NCI-H146 treated with DMSO at 0.1 percent for 48 hours (cell line): ENCODE data around the gene NSUN5.
"Not testable (repeated sequence)": the region's sequence is repeated elsewhere in the genome, so short reads cannot be mapped to it uniquely, and the experiment has no call there.

Experiments
- DNase-seq: peaks from one replicate; lab custom pipeline; 2025; ENCODE audit not compliant: unreplicated experiment; lab: John Stamatoyannopoulos, UW

Gene NSUN5

GRCh38 chr7:73327449-73327848 is 18.8 kb upstream of the NSUN5 start:
- not testable (repeated sequence) for DNase-seq

GRCh38 chr7:73325424-73325823 is 16.8 kb upstream of the NSUN5 start:
- not testable (repeated sequence) for DNase-seq

- DNase-seq, result peak; percentile 23
These were observed 15.6 kb upstream of the NSUN5 start for GRCh38 chr7:73324081-73324845.

DNA sequence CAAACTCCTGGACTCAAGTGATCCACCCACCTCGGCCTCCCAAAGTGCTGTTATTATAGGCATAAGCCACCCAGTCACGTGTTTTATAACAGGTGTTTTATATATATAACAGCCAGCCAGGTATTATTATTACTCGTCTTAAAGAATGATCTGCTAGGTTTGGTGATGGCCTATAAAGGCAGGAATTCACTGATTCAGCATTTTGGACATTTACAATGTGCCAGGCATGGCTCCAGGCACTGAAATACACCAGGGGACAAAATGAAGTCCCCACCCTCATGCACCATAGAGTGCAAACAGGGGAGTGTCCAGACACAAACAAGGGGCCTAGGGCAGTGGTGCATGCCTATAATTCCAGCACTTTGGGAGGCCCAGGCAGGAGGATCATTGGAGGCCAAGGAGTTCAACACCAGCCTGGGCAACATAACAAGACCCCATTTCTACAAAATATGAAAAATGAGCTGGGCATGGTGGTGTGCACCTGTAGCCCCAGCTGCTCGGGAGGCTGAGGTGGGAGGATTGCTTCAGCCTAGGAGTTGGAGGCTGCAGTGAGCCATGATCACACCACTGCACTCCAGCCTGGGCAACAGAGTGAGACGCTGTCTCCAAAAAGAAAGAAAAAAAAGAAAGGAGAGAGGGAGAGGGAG is 14.9 kb upstream of the NSUN5 start:
- DNase-seq, result not testable (repeated sequence)

DNA sequence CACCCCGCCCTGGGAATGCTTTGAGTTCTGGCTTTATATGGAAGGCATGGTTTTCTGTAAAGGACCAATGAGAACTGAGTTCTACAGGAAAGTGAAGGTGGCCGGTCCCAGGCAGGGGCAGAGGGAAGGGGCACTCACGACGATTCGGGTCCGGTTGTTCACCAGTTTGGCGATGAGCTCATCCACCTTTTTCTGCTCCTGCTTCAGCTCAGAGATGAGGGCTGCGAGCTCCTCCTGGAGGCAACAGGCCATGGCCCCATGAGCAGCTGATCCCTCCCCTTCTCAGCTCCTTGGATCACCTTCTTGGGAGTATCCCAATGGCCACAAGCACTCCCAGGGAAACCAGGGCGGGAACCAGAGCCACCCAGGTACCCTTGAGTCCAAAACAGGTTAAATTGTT is 11.4 kb upstream of the NSUN5 start:
- DNase-seq, result not testable (repeated sequence)

DNA sequence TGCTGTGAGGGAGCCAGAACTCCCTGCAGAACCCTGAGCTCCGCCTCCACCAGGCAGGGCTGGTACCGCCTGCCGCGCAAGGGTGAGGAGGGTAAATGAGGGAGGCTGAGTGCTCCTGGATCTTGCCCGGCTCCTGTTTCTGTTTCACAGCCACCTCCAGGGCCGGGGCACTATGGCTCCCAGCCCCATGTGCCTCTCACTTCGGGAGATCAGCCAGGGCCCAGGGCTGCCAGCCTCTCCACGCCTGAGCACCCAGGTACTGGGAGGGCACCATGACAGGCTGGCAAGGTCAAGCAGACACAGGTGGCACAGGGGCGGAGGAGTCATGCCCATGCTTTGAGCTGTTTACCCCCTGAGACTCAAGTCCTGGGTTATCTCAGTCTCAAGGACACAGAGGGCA is 10.9 kb upstream of the NSUN5 start:
- DNase-seq, result not testable (repeated sequence)

DNA sequence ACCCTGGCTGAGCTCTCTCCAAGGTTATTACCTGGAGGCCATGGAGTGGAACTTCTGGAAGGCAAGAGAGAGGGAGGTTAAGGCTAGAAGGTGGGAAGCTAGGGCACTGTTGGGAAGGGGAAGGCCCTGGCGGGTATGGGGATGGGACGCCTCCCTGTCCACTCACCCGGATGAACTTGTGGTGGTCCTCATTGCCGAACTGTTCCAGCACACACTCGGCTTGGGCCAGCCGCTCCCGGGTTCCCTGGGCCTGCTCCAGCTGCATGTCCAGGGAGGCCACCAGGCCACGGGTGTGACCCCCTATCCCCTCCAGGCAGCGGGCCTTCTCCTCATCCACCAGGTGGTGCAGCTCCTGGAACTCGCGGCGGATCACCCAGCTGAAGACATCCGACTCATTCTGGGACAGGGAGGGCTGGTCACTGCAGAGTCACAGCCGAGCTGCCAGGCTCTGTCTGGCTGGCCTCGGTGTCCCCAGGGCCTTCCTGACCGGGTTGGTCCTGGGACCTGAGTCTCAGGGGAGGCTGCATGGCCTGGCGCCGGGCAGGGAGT is 10.1 kb upstream of the NSUN5 start:
- DNase-seq, result not testable (repeated sequence)

DNA sequence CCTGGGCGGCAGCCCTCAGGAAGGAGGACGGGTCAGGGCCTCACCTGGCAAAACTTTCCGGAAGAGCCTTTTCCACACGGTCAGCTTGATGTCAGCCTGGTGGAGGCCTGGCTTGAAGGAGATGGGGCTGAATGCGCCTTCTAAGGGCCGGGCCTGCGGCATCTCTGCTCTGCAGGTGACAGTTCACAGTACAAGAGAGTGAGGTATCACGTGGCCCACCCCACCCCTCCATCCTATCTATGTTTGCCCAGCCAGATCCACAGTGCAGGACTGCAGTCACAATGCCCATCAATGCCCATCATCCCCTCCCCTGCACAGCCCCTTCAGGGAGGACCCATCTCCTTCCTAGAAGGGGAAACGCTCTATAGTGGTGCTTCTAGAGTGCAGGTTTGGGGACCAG is 7.9 kb upstream of the NSUN5 start:
- no peak for DNase-seq

GRCh38 chr7:73314271-73314670 is 5.6 kb upstream of the NSUN5 start:
- no peak for DNase-seq

DNA sequence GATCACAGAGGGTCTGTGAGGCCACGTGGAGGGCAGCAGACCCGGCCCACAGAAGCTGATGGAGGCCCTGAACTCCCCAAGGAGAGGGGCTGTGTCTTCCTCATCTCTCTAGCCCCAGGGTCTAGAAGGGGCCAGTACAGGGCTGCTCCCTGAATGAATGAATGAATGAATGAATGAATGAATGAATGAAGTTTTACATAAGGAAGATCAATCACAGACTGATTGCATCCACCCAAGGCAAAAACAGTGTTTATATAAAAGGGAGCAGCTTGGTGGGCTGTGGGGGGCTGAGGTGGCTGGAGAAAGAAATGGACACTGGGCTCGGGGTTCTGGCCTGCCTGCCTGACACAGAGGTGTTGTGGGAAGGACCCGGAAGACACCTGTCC is 4.9 kb upstream of the NSUN5 start:
- no peak for DNase-seq

- DNase-seq, result no peak
These were observed 4.3 kb upstream of the NSUN5 start for GRCh38 chr7:73312831-73313520.

- DNase-seq, result not testable (repeated sequence)
These were observed 2.8 kb upstream of the NSUN5 start for GRCh38 chr7:73311421-73311820.

GRCh38 chr7:73308074-73308664 is 457 bp downstream of the NSUN5 start:
- DNase-seq, result no peak

GRCh38 chr7:73307436-73307835 is 1.2 kb downstream of the NSUN5 start:
- no peak for DNase-seq

GRCh38 chr7:73304612-73305387 is 3.8 kb downstream of the NSUN5 start:
- not testable (repeated sequence) for DNase-seq

DNA sequence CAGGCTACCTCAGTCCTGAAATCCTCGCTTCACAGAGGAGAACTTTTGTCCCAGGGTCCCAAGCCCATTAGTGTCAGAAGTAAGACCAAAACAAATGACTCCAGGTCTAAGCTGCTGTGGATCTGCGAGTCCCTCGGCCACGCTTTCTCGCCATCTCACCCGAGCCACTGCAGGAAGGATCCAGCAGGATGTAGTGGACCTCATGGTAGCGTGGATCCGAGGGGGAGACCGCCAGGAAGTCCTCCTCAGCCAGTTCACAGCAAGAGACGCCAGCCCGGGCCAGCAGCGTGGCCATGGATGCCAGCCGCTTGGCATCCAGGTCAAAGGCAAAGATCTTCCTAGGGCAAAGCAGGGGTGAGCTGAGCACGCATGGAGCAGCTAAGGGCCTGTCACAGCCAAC is 4.6 kb downstream of the NSUN5 start:
- no peak for DNase-seq

GRCh38 chr7:73303546-73303945 is 5.1 kb downstream of the NSUN5 start:
- no peak for DNase-seq

DNA sequence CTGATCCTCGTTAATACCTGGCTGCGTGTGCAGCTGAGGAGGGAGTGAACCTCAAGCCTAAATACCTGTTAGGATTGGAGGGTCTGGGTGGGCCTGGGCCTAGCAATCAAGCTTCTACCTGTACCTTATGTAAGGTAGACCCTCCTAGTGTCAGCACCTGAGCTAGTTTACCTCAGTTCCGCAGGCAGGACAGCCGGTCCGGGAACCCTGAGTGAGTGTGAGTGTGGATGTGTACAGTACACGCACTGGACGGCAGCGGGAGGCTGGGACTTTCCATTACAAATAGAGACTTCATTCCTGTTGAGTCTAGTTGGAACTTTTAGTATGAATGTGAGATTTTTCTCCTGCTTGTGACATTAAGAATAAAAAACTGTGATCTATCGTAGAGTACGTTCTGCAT is 5.8 kb downstream of the NSUN5 start:
- not testable (repeated sequence) for DNase-seq

GRCh38 chr7:73301108-73301507 is 7.5 kb downstream of the NSUN5 start:
- DNase-seq, result not testable (repeated sequence)

- not testable (repeated sequence) for DNase-seq
These were observed 8.8 kb downstream of the NSUN5 start for GRCh38 chr7:73299812-73300211.

DNA sequence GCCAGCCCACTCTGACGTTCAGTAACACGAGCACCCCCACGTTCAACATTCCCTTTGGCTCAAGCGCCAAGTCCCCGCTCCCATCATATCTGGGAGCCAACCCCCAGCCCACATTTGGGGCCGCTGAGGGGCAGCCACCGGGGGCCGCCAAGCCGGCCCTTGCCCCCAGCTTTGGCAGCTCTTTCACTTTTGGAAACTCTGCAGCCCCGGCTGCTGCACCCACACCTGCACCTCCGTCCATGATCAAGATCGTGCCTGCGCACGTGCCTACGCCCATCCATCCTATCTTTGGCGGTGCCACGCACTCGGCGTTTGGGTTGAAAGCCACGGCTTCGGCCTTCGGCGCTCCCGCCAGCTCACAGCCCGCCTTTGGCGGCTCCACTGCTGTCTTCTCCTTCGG is 10.9 kb downstream of the NSUN5 start:
- not testable (repeated sequence) for DNase-seq
